Measurements from ENCODE around the gene ARV1.

ARV1 gene

GRCh38 chr1:230978491-230979388 is at the start of gene ARV1, which contains the start of gene TTC13:
ARV1 (plus strand) TSS chr1:230979094; CDS start chr1:230979106, 12 bp downstream.
TTC13 (minus strand) TSS chr1:230978861; CDS start chr1:230978830, 31 bp downstream.
- TF ChIP-seq, protein P1, sequence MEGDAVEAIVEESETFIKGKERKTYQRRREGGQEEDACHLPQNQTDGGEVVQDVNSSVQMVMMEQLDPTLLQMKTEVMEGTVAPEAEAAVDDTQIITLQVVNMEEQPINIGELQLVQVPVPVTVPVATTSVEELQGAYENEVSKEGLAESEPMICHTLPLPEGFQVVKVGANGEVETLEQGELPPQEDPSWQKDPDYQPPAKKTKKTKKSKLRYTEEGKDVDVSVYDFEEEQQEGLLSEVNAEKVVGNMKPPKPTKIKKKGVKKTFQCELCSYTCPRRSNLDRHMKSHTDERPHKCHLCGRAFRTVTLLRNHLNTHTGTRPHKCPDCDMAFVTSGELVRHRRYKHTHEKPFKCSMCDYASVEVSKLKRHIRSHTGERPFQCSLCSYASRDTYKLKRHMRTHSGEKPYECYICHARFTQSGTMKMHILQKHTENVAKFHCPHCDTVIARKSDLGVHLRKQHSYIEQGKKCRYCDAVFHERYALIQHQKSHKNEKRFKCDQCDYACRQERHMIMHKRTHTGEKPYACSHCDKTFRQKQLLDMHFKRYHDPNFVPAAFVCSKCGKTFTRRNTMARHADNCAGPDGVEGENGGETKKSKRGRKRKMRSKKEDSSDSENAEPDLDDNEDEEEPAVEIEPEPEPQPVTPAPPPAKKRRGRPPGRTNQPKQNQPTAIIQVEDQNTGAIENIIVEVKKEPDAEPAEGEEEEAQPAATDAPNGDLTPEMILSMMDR (IDR thresholded peaks at IDR 0.05; ENCODE audit: control insufficient read depth, insufficient read depth, low read depth, low read length, missing control alignments) = peak; percentile 13
- H3K4me3 ChIP-seq (ENCODE audit: control insufficient read depth, low read depth, low read length) = peak within 1 kb of the TSS; percentile 94

DNA sequence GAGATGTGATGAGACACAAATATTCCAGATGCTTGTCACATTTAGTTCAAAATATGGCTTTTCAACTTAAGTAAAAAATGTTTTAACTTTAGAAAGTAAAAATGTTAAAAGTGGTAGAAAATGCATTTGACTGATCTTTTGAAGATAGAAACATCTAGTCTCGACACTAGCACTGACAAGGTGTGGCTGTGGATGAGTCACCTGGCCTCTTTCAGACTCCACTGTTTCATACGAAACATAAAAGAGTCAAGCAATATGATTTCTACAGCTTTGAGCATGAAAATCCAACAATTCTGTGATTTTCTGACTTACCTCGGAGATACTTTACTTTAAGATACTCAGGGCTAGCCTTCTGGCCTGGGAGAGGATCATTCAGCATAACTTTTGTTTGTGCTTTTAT is 47.9 kb upstream of the ARV1 start:
- no peak overlapping the region for H3K4me3 ChIP-seq (ENCODE audit: control insufficient read depth, low read depth, low read length)
- TF ChIP-seq, protein P1 (IDR thresholded peaks at IDR 0.05; ENCODE audit: control insufficient read depth, insufficient read depth, low read depth, low read length, missing control alignments) = no peak
- no peak for DNase-seq (ENCODE audit: low read depth)

More at GRCh38 chr1:230978491-230979388, at the start of gene ARV1, which contains the start of gene TTC13:
- DNase-seq (ENCODE audit: low read depth) = peak; percentile 93

GRCh38 chr1:230935852-230936251 is 43.0 kb upstream of the ARV1 start:
- TF ChIP-seq, protein P1 (IDR thresholded peaks at IDR 0.05; ENCODE audit: control insufficient read depth, insufficient read depth, low read depth, low read length, missing control alignments) = no peak
- no peak overlapping the region for H3K4me3 ChIP-seq (ENCODE audit: control insufficient read depth, low read depth, low read length)
- DNase-seq (ENCODE audit: low read depth) = no peak

DNA sequence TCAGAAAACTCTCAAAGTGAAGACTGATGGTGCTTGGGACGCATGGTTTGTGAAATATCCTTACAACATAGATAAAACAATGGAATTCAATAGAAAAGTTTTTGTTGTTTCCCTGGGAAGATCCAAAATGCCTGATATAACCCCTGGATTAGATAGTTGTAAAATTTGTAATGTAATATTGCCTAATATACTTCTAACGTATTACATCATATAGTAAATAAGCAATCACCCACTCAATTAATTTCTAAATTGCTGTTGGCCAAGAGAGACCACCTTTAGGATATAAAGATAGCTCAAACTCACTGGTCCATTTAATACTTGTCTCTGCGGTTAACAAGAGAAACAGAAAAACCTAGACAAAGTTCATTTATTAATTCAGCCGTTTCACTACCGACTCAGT is 42.4 kb upstream of the ARV1 start:
- no peak overlapping the region for H3K4me3 ChIP-seq (ENCODE audit: control insufficient read depth, low read depth, low read length)
- TF ChIP-seq, protein P1 (IDR thresholded peaks at IDR 0.05; ENCODE audit: control insufficient read depth, insufficient read depth, low read depth, low read length, missing control alignments) = no peak
- DNase-seq (ENCODE audit: low read depth) = no peak

GRCh38 chr1:230937371-230937770 is 41.5 kb upstream of the ARV1 start:
- no peak overlapping the region for H3K4me3 ChIP-seq (ENCODE audit: control insufficient read depth, low read depth, low read length)
- TF ChIP-seq, protein P1 (IDR thresholded peaks at IDR 0.05; ENCODE audit: control insufficient read depth, insufficient read depth, low read depth, low read length, missing control alignments) = no peak
- DNase-seq (ENCODE audit: low read depth) = no peak

- H3K4me3 ChIP-seq (ENCODE audit: control insufficient read depth, low read depth, low read length) = no peak overlapping the region
- TF ChIP-seq, protein P1 (IDR thresholded peaks at IDR 0.05; ENCODE audit: control insufficient read depth, insufficient read depth, low read depth, low read length, missing control alignments) = no peak
These were observed 39.9 kb upstream of the ARV1 start for GRCh38 chr1:230938924-230939368.

More at GRCh38 chr1:230938924-230939368, 39.9 kb upstream of the ARV1 start:
- no peak for DNase-seq (ENCODE audit: low read depth)
